Keratinocyte (primary cell): ENCODE results near the gene AHNAK.

Experiments used
- EZH2 ChIP-seq: IDR thresholded peaks from one replicate; pipeline ENCODE4 v1.6.1; 2012; ENCODE audit warnings: inconsistent platforms, mild to moderate bottlenecking, low read length, moderate library complexity
- TF ChIP-seq, protein P1 (sequence below), 3 experiments: IDR thresholded peaks in 1 of 3; conservative IDR thresholded peaks in 1 of 3; optimal IDR thresholded peaks in 1 of 3; 2 replicates in 2 of 3; 3 replicates in 1 of 3; pipeline versions ENCODE3 to v1.5.1; 2011; ENCODE audit warnings: low read length in 3 of 3, mild to moderate bottlenecking in 3 of 3, moderate library complexity in 2 of 3, control low read depth in 1 of 3, inconsistent platforms in 1 of 3; ENCODE audit not compliant: insufficient read depth in 2 of 3; ENCODE audit errors: extremely low read depth in 1 of 3

GRCh38 chr11:62546929-62547625 is 471 bp upstream of the AHNAK start:
- TF ChIP-seq, protein P1, sequence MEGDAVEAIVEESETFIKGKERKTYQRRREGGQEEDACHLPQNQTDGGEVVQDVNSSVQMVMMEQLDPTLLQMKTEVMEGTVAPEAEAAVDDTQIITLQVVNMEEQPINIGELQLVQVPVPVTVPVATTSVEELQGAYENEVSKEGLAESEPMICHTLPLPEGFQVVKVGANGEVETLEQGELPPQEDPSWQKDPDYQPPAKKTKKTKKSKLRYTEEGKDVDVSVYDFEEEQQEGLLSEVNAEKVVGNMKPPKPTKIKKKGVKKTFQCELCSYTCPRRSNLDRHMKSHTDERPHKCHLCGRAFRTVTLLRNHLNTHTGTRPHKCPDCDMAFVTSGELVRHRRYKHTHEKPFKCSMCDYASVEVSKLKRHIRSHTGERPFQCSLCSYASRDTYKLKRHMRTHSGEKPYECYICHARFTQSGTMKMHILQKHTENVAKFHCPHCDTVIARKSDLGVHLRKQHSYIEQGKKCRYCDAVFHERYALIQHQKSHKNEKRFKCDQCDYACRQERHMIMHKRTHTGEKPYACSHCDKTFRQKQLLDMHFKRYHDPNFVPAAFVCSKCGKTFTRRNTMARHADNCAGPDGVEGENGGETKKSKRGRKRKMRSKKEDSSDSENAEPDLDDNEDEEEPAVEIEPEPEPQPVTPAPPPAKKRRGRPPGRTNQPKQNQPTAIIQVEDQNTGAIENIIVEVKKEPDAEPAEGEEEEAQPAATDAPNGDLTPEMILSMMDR (optimal IDR thresholded peaks at IDR 0.05 in 1 of 3, IDR thresholded peaks at IDR 0.05 in 1 of 3, conservative IDR thresholded peaks at IDR 0.05 in 1 of 3; ENCODE audit: extremely low read depth in 1 of 3, insufficient read depth in 2 of 3, low read length in 3 of 3), result no peak
- TF ChIP-seq EZH2, result no peak
